WTC11 (cell line): ENCODE results near the gene IPO4.

Source experiments
- CTCF ChIP-seq: fragments of 200-600 bp; IDR thresholded peaks from 2 replicates; pipeline ENCODE4 v1.8.0; 2022; ENCODE audit warnings: antibody characterized with exemption
- E2F1 ChIP-seq: sonication (generic); formaldehyde crosslinking; IDR thresholded peaks from 2 replicates; pipeline ENCODE4 v1.8.0; 2022; ENCODE audit warnings: mild to moderate bottlenecking, missing genetic modification reagents
- E2F5 ChIP-seq: sonication (generic); formaldehyde crosslinking; IDR thresholded peaks from 2 replicates; pipeline ENCODE4 v1.8.1; 2022; ENCODE audit warnings: mild to moderate bottlenecking, moderate library complexity, missing genetic modification reagents
- HMGXB4 ChIP-seq: sonication (generic); formaldehyde crosslinking; IDR thresholded peaks from 2 replicates; pipeline ENCODE4 v1.8.1; 2023; ENCODE audit warnings: mild to moderate bottlenecking, moderate library complexity, missing genetic modification reagents
- NFE2L1 ChIP-seq: sonication (generic); formaldehyde crosslinking; IDR thresholded peaks from 2 replicates; pipeline ENCODE4 v1.8.1; 2023; ENCODE audit warnings: missing genetic modification reagents
- USF2 ChIP-seq: sonication (generic); formaldehyde crosslinking; IDR thresholded peaks from 2 replicates; pipeline ENCODE4 v1.8.1; 2023; ENCODE audit warnings: mild to moderate bottlenecking, missing genetic modification reagents, moderate library complexity
- ZBTB43 ChIP-seq: sonication (generic); formaldehyde crosslinking; IDR thresholded peaks from 2 replicates; pipeline ENCODE4 v1.8.1; 2023; ENCODE audit warnings: mild to moderate bottlenecking, missing genetic modification reagents

GRCh38 chr14:24232121-24232644, 43.6 kb upstream of the IPO4 start, which contains the start of gene NEDD8:
- no peak for TF ChIP-seq E2F1 (CRISPR knock-in tag)
- no peak for TF ChIP-seq HMGXB4 (CRISPR knock-in tag)
- no peak for TF ChIP-seq E2F5 (CRISPR knock-in tag)
- TF ChIP-seq USF2 (CRISPR knock-in tag) = peak; percentile 9; the same call in 1 of the 2 replicates
- no peak for TF ChIP-seq ZBTB43 (CRISPR knock-in tag)
- TF ChIP-seq CTCF = no peak
- no peak for TF ChIP-seq NFE2L1 (CRISPR knock-in tag)
